Measurements from ENCODE around the gene ARHGAP23. TPM values are rescaled to one million over a fixed set of nuclear protein-coding genes. Genes with fewer than 3 reads are reported as not detected.
A peak's percentile ranks its signal among the peaks of the same experiment; 100 is the strongest.

ARHGAP23 gene
- polyA plus RNA-seq, 1 donor from 2014 or later: 1.6 TPM

DNA sequence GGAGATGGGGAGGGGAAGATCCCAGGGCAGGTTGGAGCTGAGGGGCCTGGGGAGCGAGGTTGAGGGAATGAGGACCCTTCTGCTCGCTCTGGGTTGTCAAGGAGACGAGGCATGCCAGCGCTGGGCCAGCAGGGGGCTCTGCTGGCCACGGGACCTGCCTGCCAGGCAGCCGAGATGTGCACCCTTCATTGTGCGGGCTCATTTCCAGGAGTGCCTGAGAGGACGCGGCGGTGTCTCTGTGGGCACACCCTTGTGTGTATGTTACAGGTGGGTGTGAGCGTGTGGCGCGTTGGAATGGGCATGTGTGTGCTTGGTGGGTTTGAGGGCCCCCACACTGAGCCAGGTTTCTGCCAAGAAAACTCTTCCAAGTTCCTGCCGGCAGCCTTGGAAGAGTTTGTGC is 15.9 kb downstream of the ARHGAP23 start:
- H3K9me2 ChIP-seq (ENCODE audit: insufficient read depth, low read length): no peaks in the 10 kb centered on the region
- no peak overlapping the region for H2AFZ ChIP-seq (ENCODE audit: low read depth, low read length)
- H3K4me2 ChIP-seq (ENCODE audit: low read length): no peak overlapping the region
- no peaks in the 10 kb centered on the region for H3K36me3 ChIP-seq (ENCODE audit: insufficient read depth, low read length)
- no peak overlapping the region for H3K4me3 ChIP-seq (ENCODE audit: low read length)
- H3K9ac ChIP-seq (ENCODE audit: low read length): no peak overlapping the region
- H3K27ac ChIP-seq (ENCODE audit: low read length): no peak overlapping the region
- no peaks in the 10 kb centered on the region for H3K79me2 ChIP-seq (replicated peaks; ENCODE audit: insufficient read depth, low read length)
- H3F3A ChIP-seq (ENCODE audit: insufficient read depth, low read length, poor library complexity, severe bottlenecking): no peaks in the 10 kb centered on the region
- no peaks in the 10 kb centered on the region for H4K20me1 ChIP-seq (ENCODE audit: insufficient read depth)
- H3K27me3 ChIP-seq (ENCODE audit: insufficient read depth, low read depth, low read length): no peaks in the 10 kb centered on the region
- no peaks in the 10 kb centered on the region for H3K9me3 ChIP-seq (ENCODE audit: low read length)
- peak; percentile 70 for TF ChIP-seq SMC3 (conservative IDR thresholded peaks at IDR 0.05; ENCODE audit: poor library complexity)
- peak; percentile 71 for TF ChIP-seq RAD21 (conservative IDR thresholded peaks at IDR 0.05)
- no peak for TF ChIP-seq EP300 (conservative IDR thresholded peaks at IDR 0.05; ENCODE audit: poor library complexity, severe bottlenecking)
- TF ChIP-seq EZH2 (IDR thresholded peaks at IDR 0.05; ENCODE audit: borderline replicate concordance, insufficient read depth, low read length, poor library complexity, severe bottlenecking): no peak
- TF ChIP-seq, protein P1, sequence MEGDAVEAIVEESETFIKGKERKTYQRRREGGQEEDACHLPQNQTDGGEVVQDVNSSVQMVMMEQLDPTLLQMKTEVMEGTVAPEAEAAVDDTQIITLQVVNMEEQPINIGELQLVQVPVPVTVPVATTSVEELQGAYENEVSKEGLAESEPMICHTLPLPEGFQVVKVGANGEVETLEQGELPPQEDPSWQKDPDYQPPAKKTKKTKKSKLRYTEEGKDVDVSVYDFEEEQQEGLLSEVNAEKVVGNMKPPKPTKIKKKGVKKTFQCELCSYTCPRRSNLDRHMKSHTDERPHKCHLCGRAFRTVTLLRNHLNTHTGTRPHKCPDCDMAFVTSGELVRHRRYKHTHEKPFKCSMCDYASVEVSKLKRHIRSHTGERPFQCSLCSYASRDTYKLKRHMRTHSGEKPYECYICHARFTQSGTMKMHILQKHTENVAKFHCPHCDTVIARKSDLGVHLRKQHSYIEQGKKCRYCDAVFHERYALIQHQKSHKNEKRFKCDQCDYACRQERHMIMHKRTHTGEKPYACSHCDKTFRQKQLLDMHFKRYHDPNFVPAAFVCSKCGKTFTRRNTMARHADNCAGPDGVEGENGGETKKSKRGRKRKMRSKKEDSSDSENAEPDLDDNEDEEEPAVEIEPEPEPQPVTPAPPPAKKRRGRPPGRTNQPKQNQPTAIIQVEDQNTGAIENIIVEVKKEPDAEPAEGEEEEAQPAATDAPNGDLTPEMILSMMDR (IDR thresholded peaks at IDR 0.05; ENCODE audit: poor library complexity, severe bottlenecking): peak; percentile 82

GRCh38 chr17:38447502-38448085 is 19.3 kb downstream of the ARHGAP23 start:
- H2AFZ ChIP-seq (ENCODE audit: low read depth, low read length): no peak overlapping the region
- H3K36me3 ChIP-seq (ENCODE audit: insufficient read depth, low read length): no peaks in the 10 kb centered on the region
- no peak overlapping the region for H3K4me2 ChIP-seq (ENCODE audit: low read length)
- no peak overlapping the region for H3K9ac ChIP-seq (ENCODE audit: low read length)
- no peaks in the 10 kb centered on the region for H3K79me2 ChIP-seq (replicated peaks; ENCODE audit: insufficient read depth, low read length)
- H3K4me3 ChIP-seq (ENCODE audit: low read length): no peak overlapping the region
- H3K9me2 ChIP-seq (ENCODE audit: insufficient read depth, low read length): no peaks in the 10 kb centered on the region
- H3K27me3 ChIP-seq (ENCODE audit: insufficient read depth, low read depth, low read length): peaks cover 15% of the 10 kb centered on the region
- H3K9me3 ChIP-seq (ENCODE audit: low read length): no peaks in the 10 kb centered on the region
- TF ChIP-seq SMC3 (conservative IDR thresholded peaks at IDR 0.05; ENCODE audit: poor library complexity) (no peak), TAF1 (IDR thresholded peaks at IDR 0.05; ENCODE audit: low read depth) (no peak), EP300 (conservative IDR thresholded peaks at IDR 0.05; ENCODE audit: poor library complexity, severe bottlenecking) (no peak), MXI1 (conservative IDR thresholded peaks at IDR 0.05; ENCODE audit: poor library complexity, severe bottlenecking) (no peak), EZH2 (IDR thresholded peaks at IDR 0.05; ENCODE audit: borderline replicate concordance, insufficient read depth, low read length, poor library complexity, severe bottlenecking) (no peak), REST (IDR thresholded peaks at IDR 0.05; ENCODE audit: borderline replicate concordance) (no peak), RAD21 (conservative IDR thresholded peaks at IDR 0.05) (no peak), POLR2AphosphoS5 (IDR thresholded peaks at IDR 0.05) (no peak)
- TF ChIP-seq, protein P1 (IDR thresholded peaks at IDR 0.05; ENCODE audit: poor library complexity, severe bottlenecking): no peak
- no peaks in the 10 kb centered on the region for H3F3A ChIP-seq (ENCODE audit: insufficient read depth, low read length, poor library complexity, severe bottlenecking)
- no peak overlapping the region for H3K27ac ChIP-seq (ENCODE audit: low read length)
- H4K20me1 ChIP-seq (ENCODE audit: insufficient read depth): no peaks in the 10 kb centered on the region

Data from neural cell (in vitro differentiated cells).